Neural cell (in vitro differentiated cells): ENCODE results near the gene ZC3H12A. TPM values are rescaled to one million over a fixed set of nuclear protein-coding genes. Genes with fewer than 3 reads are reported as not detected.

Experiments
- H2AFZ ChIP-seq: fragments of 200-600, 300-800 bp; sonication (generic), shearing (Covaris generic); 2 replicates; pipeline ENCODE4 v1.6.0; 2014; ENCODE audit warnings: low read depth, mild to moderate bottlenecking, antibody characterized with exemption, low read length, moderate library complexity
- H3F3A ChIP-seq: fragments of 200-600 bp; shearing (Covaris generic); 2 replicates; pipeline ENCODE4 v1.6.1; 2016; ENCODE audit warnings: mild to moderate bottlenecking, moderate library complexity, mixed read lengths, antibody characterized with exemption, low read length; ENCODE audit not compliant: insufficient read depth, poor library complexity, severe bottlenecking
- H3K27ac ChIP-seq: fragments of 200-600, 300-800 bp; sonication (generic), shearing (Covaris generic); 2 replicates; pipeline ENCODE4 v1.5.1; 2014; ENCODE audit warnings: mild to moderate bottlenecking, low read length, moderate library complexity
- H3K27me3 ChIP-seq: fragments of 300-800, 200-600 bp; sonication (generic), shearing (Covaris generic); 2 replicates; pipeline ENCODE4 v1.6.0; 2014; ENCODE audit warnings: mild to moderate bottlenecking, low read depth, low read length, moderate library complexity; ENCODE audit not compliant: insufficient read depth
- H3K36me3 ChIP-seq: fragments of 300-800, 200-600 bp; sonication (generic), shearing (Covaris generic); 2 replicates; pipeline ENCODE4 v1.5.1; 2014; ENCODE audit warnings: mild to moderate bottlenecking, antibody characterized with exemption, low read length, moderate library complexity; ENCODE audit not compliant: insufficient read depth
- H3K4me2 ChIP-seq: fragments of 300-800, 200-600 bp; sonication (generic), shearing (Covaris generic); 2 replicates; pipeline ENCODE4 v1.6.0; 2014; ENCODE audit warnings: mild to moderate bottlenecking, low read length
- H3K4me3 ChIP-seq: fragments of 300-800, 200-600 bp; sonication (generic), shearing (Covaris generic); 2 replicates; pipeline ENCODE4 v1.5.1; 2014; ENCODE audit warnings: mild to moderate bottlenecking, low read length, moderate library complexity
- H3K79me2 ChIP-seq: fragments of 200-600 bp; shearing (Covaris generic); replicated peaks from 2 replicates; pipeline ENCODE4 v1.6.0; 2014; ENCODE audit warnings: mild to moderate bottlenecking, low read length, moderate library complexity; ENCODE audit not compliant: insufficient read depth
- H3K9ac ChIP-seq: fragments of 300-800, 200-600 bp; sonication (generic), shearing (Covaris generic); 2 replicates; pipeline ENCODE4 v1.6.1; 2016; ENCODE audit warnings: mild to moderate bottlenecking, low read length, mixed read lengths
- H3K9me2 ChIP-seq: fragments of 200-600 bp; shearing (Covaris generic); 2 replicates; pipeline ENCODE4 v1.6.1; 2016; ENCODE audit warnings: mild to moderate bottlenecking, low read length, mixed read lengths; ENCODE audit not compliant: insufficient read depth
- H3K9me3 ChIP-seq: fragments of 200-600, 300-800 bp; sonication (generic), shearing (Covaris generic); 2 replicates; pipeline ENCODE4 v1.6.1; 2016; ENCODE audit warnings: mild to moderate bottlenecking, mixed run types, low read length, moderate library complexity, mixed read lengths
- H4K20me1 ChIP-seq: fragments of 200-600 bp; shearing (Covaris generic); 2 replicates; pipeline ENCODE4 v1.6.1; 2016; ENCODE audit warnings: mild to moderate bottlenecking, mixed run types; ENCODE audit not compliant: insufficient read depth
- EP300 ChIP-seq: fragments of 450-650 bp; conservative IDR thresholded peaks from 2 replicates; pipeline ENCODE4 v1.6.1; 2014; ENCODE audit warnings: antibody characterized with exemption, mild to moderate bottlenecking, moderate library complexity; ENCODE audit not compliant: poor library complexity, severe bottlenecking
- EZH2 ChIP-seq: fragments of 200-600, 300-800 bp; shearing (Covaris generic), sonication (generic); IDR thresholded peaks from 2 replicates; pipeline ENCODE4 v1.6.1; 2014; ENCODE audit warnings: antibody characterized with exemption, low read length, borderline replicate concordance, mild to moderate bottlenecking; ENCODE audit not compliant: insufficient read depth, poor library complexity, severe bottlenecking
- POLR2AphosphoS5 ChIP-seq: IDR thresholded peaks from 2 replicates; pipeline ENCODE4 v1.6.1; 2012
- RAD21 ChIP-seq: fragments of 450-650 bp; conservative IDR thresholded peaks from 2 replicates; pipeline ENCODE4 v1.6.1; 2014; ENCODE audit warnings: antibody characterized with exemption, mild to moderate bottlenecking, moderate library complexity
- SMC3 ChIP-seq: fragments of 450-650 bp; conservative IDR thresholded peaks from 2 replicates; pipeline ENCODE4 v1.6.1; 2014; ENCODE audit warnings: antibody characterized with exemption, mild to moderate bottlenecking, moderate library complexity; ENCODE audit not compliant: poor library complexity
- TAF1 ChIP-seq: IDR thresholded peaks from 2 replicates; pipeline ENCODE4 v1.6.1; 2012; ENCODE audit warnings: low read depth
- polyA plus RNA-seq: library from polyadenylated mRNA; depleted of rRNA; stranded (reverse); fragments of >200 nt; gene quantifications from 2 replicates; pipeline ENCODE4 v1.2.3, GENCODE V29; 2014
- TF ChIP-seq, protein P1 (sequence below): fragments of 450-650 bp; IDR thresholded peaks from 2 replicates; pipeline ENCODE4 v1.5.1; 2014; ENCODE audit warnings: antibody characterized with exemption, mild to moderate bottlenecking, moderate library complexity; ENCODE audit not compliant: poor library complexity, severe bottlenecking
- TF ChIP-seq, protein P2 (sequence below): IDR thresholded peaks from 2 replicates; pipeline ENCODE4 v1.6.1; 2012; ENCODE audit warnings: borderline replicate concordance

ZC3H12A gene
- polyA plus RNA-seq, 1 donor from 2014 or later: not detected

DNA sequence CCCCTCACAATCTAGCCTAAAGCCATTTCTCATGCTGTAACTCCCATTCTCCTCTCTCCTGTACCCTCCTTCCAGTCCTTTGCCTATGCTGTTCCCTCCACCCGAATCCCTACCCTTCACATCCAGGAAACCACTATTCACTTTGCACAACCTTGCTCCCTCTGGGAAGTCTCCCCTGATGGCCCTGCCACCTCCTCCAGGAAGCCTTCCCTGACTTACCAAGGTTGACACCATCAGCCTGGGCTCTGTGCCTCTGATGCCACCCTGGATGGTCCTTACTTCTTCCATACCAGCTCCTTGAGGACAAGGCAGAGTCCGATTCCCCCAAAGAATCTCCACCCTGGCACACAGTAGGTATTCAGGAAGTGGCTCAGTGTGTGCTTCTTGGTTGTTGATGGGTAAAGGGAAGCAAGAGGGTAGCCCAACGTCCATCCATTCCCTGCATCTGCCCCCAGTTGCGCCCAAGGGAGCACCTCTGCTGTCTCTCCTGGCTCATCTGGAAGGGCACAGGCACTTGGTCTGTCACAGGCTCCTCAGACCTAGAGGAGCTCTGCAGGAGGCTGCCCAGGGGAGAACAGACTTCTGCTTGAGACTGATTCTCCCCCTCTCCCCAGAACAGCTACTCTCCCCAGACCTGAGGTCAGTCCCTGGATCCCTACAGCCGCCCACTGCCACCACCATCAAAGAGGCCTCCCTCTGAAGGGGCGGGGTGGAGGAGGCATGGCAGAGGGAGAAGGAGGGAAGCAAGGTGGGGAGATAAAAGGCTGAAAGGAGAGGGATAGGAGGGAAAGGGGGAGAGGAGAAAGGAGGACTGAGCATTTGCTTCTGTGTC, 36.1 kb upstream of the ZC3H12A start:
- no peak overlapping the region for H2AFZ ChIP-seq

DNA sequence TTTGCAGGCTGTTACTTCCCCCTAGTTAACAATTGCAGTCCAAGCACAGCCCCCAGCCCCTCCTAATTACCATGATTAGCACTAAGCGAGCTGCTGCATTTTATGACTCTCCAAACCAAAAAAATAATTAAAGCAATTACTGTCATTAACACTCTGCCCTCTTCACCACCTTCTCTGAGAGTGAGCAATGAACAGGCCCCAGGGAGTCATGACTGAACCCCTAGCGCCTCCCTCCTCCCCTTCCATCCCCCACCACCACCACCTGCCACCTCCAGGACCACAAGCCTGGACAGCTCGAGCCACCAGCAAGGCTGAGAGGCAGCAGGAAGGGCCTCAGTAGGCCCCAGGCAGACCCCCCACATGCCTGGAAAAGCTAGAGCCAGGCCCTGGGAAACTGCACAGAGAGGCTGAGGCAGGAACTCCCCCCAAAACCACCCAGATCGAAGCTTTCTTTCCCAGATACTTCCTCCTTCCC, 35.5 kb upstream of the ZC3H12A start:
- no peaks in the 10 kb centered on the region for H3K9me2 ChIP-seq
- H4K20me1 ChIP-seq: no peaks in the 10 kb centered on the region
- no peaks in the 10 kb centered on the region for H3F3A ChIP-seq
- no peak overlapping the region for H3K4me2 ChIP-seq
- no peak overlapping the region for H3K27ac ChIP-seq
- H3K36me3 ChIP-seq: no peaks in the 10 kb centered on the region
- H3K79me2 ChIP-seq: no peaks in the 10 kb centered on the region
- H3K9ac ChIP-seq: no peak overlapping the region
- H2AFZ ChIP-seq: no peak overlapping the region
- no peak overlapping the region for H3K4me3 ChIP-seq
- no peaks in the 10 kb centered on the region for H3K27me3 ChIP-seq
- no peaks in the 10 kb centered on the region for H3K9me3 ChIP-seq
- TF ChIP-seq, protein P1, sequence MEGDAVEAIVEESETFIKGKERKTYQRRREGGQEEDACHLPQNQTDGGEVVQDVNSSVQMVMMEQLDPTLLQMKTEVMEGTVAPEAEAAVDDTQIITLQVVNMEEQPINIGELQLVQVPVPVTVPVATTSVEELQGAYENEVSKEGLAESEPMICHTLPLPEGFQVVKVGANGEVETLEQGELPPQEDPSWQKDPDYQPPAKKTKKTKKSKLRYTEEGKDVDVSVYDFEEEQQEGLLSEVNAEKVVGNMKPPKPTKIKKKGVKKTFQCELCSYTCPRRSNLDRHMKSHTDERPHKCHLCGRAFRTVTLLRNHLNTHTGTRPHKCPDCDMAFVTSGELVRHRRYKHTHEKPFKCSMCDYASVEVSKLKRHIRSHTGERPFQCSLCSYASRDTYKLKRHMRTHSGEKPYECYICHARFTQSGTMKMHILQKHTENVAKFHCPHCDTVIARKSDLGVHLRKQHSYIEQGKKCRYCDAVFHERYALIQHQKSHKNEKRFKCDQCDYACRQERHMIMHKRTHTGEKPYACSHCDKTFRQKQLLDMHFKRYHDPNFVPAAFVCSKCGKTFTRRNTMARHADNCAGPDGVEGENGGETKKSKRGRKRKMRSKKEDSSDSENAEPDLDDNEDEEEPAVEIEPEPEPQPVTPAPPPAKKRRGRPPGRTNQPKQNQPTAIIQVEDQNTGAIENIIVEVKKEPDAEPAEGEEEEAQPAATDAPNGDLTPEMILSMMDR: no peak
- TF ChIP-seq TAF1 (no peak), EP300 (no peak), RAD21 (no peak), POLR2AphosphoS5 (no peak), EZH2 (no peak)

More for the DNA sequence above, 36.1 kb upstream of the ZC3H12A start:
- H3K9me3 ChIP-seq: no peaks in the 10 kb centered on the region
- no peaks in the 10 kb centered on the region for H4K20me1 ChIP-seq
- no peak overlapping the region for H3K4me2 ChIP-seq
- no peaks in the 10 kb centered on the region for H3K79me2 ChIP-seq
- TF ChIP-seq SMC3: no peak
- TF ChIP-seq, protein P2, sequence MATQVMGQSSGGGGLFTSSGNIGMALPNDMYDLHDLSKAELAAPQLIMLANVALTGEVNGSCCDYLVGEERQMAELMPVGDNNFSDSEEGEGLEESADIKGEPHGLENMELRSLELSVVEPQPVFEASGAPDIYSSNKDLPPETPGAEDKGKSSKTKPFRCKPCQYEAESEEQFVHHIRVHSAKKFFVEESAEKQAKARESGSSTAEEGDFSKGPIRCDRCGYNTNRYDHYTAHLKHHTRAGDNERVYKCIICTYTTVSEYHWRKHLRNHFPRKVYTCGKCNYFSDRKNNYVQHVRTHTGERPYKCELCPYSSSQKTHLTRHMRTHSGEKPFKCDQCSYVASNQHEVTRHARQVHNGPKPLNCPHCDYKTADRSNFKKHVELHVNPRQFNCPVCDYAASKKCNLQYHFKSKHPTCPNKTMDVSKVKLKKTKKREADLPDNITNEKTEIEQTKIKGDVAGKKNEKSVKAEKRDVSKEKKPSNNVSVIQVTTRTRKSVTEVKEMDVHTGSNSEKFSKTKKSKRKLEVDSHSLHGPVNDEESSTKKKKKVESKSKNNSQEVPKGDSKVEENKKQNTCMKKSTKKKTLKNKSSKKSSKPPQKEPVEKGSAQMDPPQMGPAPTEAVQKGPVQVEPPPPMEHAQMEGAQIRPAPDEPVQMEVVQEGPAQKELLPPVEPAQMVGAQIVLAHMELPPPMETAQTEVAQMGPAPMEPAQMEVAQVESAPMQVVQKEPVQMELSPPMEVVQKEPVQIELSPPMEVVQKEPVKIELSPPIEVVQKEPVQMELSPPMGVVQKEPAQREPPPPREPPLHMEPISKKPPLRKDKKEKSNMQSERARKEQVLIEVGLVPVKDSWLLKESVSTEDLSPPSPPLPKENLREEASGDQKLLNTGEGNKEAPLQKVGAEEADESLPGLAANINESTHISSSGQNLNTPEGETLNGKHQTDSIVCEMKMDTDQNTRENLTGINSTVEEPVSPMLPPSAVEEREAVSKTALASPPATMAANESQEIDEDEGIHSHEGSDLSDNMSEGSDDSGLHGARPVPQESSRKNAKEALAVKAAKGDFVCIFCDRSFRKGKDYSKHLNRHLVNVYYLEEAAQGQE: no peak
- TF ChIP-seq EP300: no peak
- H3K9ac ChIP-seq: no peak overlapping the region
- no peaks in the 10 kb centered on the region for H3K36me3 ChIP-seq
- no peaks in the 10 kb centered on the region for H3F3A ChIP-seq
- no peaks in the 10 kb centered on the region for H3K27me3 ChIP-seq
- H3K27ac ChIP-seq: no peak overlapping the region
- no peaks in the 10 kb centered on the region for H3K9me2 ChIP-seq
- no peak overlapping the region for H3K4me3 ChIP-seq
